ENCODE results near the gene IGFL1. TPM values are rescaled to one million over a fixed set of nuclear protein-coding genes. Genes with fewer than 3 reads are reported as not detected.
A peak's percentile ranks its signal among the peaks of the same experiment; 100 is the strongest.
"Not testable (repeated sequence)": the region's sequence is repeated elsewhere in the genome, so short reads cannot be mapped to it uniquely, and the experiment has no call there.

The IGFL1 gene
- total RNA-seq, 2 donors from 2014 or later = 4.8 TPM; not detected in 1

DNA sequence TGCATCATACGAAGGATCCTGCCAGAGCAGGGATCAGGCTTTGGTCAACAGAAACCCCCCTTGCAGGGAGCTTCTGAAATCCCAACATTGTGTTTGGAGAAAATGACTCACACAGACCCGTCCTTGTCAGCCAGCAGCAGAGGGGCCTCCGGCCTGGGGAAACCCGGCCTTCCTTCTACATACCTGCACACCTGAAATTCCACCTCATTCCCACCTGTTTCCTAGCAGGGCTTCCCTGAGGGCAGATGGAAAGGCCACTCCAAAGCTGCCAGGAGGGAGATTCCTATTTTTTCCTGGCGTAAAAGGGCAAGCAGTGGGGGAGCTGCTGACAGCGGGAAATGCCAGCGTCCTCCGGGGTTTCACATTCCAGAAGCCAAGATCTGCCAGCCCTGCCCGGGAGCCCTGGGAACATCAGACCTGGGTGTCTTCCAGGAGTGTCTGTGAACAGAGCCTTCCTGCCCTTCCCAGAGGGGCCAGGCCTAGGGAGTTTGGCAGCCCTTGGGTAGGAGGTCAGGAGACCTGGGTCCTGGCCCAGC is 3.0 kb upstream of the IGFL1 start:
- Histone ChIP-seq H3K27ac (no peak overlapping the region), H3K4me1 (replicated peaks) (no peaks in the 10 kb centered on the region), H3K27me3 (replicated peaks; ENCODE audit: insufficient read depth) (no peaks in the 10 kb centered on the region), H3K36me3 (no peaks in the 10 kb centered on the region), H3K9me3 (no peaks in the 10 kb centered on the region), H3K4me3 (no peak overlapping the region)
- WGBS = 29% methylated on average over 9 of the region's 9 CpGs
- intact Hi-C loops (cut with DNase I) = no loop called here
- DNase-seq (ENCODE audit: low spot score) = no peak
- TF ChIP-seq, protein P1, sequence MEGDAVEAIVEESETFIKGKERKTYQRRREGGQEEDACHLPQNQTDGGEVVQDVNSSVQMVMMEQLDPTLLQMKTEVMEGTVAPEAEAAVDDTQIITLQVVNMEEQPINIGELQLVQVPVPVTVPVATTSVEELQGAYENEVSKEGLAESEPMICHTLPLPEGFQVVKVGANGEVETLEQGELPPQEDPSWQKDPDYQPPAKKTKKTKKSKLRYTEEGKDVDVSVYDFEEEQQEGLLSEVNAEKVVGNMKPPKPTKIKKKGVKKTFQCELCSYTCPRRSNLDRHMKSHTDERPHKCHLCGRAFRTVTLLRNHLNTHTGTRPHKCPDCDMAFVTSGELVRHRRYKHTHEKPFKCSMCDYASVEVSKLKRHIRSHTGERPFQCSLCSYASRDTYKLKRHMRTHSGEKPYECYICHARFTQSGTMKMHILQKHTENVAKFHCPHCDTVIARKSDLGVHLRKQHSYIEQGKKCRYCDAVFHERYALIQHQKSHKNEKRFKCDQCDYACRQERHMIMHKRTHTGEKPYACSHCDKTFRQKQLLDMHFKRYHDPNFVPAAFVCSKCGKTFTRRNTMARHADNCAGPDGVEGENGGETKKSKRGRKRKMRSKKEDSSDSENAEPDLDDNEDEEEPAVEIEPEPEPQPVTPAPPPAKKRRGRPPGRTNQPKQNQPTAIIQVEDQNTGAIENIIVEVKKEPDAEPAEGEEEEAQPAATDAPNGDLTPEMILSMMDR (IDR thresholded peaks at IDR 0.05) = no peak
- TF ChIP-seq POLR2A (IDR thresholded peaks at IDR 0.05) (no peak), POLR2AphosphoS5 (IDR thresholded peaks at IDR 0.05) (no peak)

DNA sequence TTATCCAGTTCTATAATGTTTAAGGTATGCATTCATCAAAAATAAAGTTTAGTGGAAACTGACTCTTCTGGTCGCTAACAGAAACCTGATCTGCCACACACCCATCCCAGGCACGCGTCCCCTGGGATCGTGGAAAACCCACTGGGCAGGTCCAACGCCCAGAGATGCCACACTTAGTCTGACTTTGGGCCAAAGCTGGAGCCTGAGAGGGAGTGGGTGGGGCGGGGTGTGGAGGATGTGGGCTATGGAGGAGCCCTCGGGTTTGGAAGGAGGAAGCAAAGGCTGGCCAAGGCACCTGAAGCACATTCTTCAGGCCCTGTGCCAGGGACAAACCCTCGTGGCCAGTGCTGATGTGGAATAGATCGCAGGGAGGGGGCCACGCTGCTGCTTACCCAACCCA is 2.5 kb downstream of the IGFL1 start:
- Histone ChIP-seq H3K9me3 (no peaks in the 10 kb centered on the region), H3K27ac (no peak overlapping the region), H3K4me1 (replicated peaks) (no peaks in the 10 kb centered on the region), H3K4me3 (no peak overlapping the region), H3K27me3 (replicated peaks; ENCODE audit: insufficient read depth) (no peaks in the 10 kb centered on the region), H3K36me3 (no peaks in the 10 kb centered on the region)
- intact Hi-C loops (cut with DNase I) = no loop called here
- TF ChIP-seq POLR2A (IDR thresholded peaks at IDR 0.05) (no peak), POLR2AphosphoS5 (IDR thresholded peaks at IDR 0.05) (peak; percentile 14)
- peak; percentile 57 for DNase-seq (ENCODE audit: low spot score)
- 23% methylated on average over 10 of the region's 10 CpGs for WGBS

DNA sequence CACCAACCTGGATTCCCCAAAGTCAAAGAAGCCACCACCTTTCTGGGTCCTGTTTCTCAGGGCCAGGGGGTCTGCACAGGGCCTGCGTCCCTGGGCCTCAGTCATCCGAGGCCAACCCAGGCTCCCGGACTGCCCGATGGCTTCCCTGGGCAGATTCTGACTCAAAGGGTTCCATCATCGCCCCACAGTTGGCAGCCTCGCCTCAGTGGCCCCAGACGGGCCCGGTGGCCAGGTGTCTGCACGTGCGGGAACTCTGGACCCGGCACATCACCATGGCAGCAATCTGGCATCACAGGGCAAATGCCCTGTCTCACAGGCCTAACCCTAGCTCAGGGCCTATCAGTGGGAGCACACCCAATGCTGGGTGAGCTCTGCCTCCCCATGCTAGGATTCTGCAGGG is 2.9 kb downstream of the IGFL1 start:
- Histone ChIP-seq H3K9me3 (no peaks in the 10 kb centered on the region), H3K27ac (no peak overlapping the region), H3K4me3 (no peak overlapping the region), H3K27me3 (replicated peaks; ENCODE audit: insufficient read depth) (no peaks in the 10 kb centered on the region), H3K36me3 (no peaks in the 10 kb centered on the region), H3K4me1 (replicated peaks) (no peaks in the 10 kb centered on the region)
- no peak for DNase-seq (ENCODE audit: low spot score)
- intact Hi-C loops (cut with DNase I) = no loop called here
- TF ChIP-seq POLR2A (IDR thresholded peaks at IDR 0.05) = no peak
- no peak for TF ChIP-seq POLR2AphosphoS5 (IDR thresholded peaks at IDR 0.05)
- TF ChIP-seq, protein P1 (IDR thresholded peaks at IDR 0.05) = no peak
- WGBS = 90% methylated on average over 11 of the region's 11 CpGs

DNA sequence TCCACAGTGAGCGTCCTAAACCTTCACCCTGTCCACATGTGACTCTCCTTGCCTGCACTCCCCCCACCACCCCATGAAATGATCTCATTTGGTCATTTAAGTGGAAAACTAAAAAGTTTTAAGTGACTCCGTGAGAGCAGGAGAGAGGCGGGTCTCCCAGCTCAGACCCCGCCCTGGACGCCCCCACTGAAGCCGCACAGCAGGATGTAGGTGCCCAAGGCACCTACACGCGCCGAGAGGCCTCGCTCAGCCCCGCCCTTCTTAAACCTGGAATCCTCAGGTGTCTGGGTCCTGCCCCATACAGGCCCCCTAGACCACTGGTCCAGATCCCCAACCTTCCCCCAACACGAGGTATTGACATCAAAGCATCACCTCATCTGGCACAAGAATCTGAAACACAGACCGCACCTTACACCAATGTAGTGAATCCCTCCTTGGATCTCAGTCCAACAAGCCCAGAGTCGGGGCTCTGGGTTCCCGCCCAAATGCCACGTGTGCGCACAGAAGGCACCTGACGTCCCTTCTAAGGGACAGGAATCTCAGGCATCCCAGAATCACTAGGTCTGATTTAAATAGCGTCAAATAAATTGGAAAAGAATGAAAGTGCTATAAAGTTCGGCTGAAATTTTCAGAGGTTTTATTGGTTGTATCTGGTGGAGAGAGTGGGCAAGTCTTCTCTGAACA is 3.5 kb downstream of the IGFL1 start:
- Histone ChIP-seq H3K4me3 (no peak overlapping the region), H3K36me3 (no peaks in the 10 kb centered on the region), H3K27me3 (replicated peaks; ENCODE audit: insufficient read depth) (no peaks in the 10 kb centered on the region), H3K9me3 (no peaks in the 10 kb centered on the region), H3K27ac (no peak overlapping the region), H3K4me1 (replicated peaks) (no peaks in the 10 kb centered on the region)
- intact Hi-C loops (cut with DNase I) = no loop called here
- WGBS = 77% methylated on average over 20 of the region's 20 CpGs
- DNase-seq (ENCODE audit: low spot score) = no peak
- TF ChIP-seq POLR2A (IDR thresholded peaks at IDR 0.05) = no peak
- TF ChIP-seq, protein P1 (IDR thresholded peaks at IDR 0.05) = no peak
- TF ChIP-seq POLR2AphosphoS5 (IDR thresholded peaks at IDR 0.05) = no peak

DNA sequence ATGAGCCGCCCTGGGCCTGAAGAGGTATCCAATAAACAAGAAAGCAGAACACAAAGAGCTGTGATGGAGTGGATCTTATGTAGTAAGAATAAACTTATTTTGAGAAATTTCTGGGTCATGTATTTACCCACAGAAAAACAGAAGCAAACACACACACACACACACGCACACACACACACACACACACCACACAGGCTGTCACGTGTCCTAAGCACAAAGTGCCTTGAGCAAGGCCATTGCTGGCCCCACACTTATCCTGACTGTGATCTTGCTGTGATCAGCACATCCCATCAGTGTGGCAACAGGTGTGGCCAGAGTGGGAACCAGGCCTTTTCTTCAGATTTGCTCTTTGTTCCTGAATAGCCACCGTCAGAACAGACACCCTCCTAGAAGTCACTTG is 4.3 kb downstream of the IGFL1 start:
- WGBS = 70% methylated on average over 4 of the region's 4 CpGs
- H3K27me3 ChIP-seq (replicated peaks; ENCODE audit: insufficient read depth); H3K4me3 ChIP-seq; H3K9me3 ChIP-seq; H3K4me1 ChIP-seq (replicated peaks); intact Hi-C loops (cut with DNase I); H3K27ac ChIP-seq; DNase-seq (ENCODE audit: low spot score); H3K36me3 ChIP-seq: not testable (repeated sequence)

DNA sequence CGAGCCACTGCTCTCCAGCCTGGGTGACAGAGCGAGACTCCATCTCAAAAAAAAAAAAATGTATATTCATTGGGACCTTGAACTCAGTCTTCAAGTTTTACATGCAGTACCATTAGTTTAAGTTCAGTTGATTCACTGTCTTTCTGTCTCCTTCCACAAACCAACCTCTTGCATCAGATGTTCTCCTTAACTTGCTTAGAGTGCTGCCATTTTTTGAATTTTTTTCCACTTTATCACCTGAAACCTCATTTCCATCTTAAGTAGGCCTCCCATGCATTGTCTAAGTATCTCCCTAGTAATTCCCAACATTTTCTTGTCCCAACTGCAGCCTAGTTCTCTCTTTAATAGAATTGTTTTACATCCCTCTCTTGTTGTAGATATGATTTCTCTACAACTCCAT is 8.6 kb downstream of the IGFL1 start:
- H3K36me3 ChIP-seq; DNase-seq (ENCODE audit: low spot score); H3K4me3 ChIP-seq; H3K27me3 ChIP-seq (replicated peaks; ENCODE audit: insufficient read depth); H3K27ac ChIP-seq; intact Hi-C loops (cut with DNase I); H3K4me1 ChIP-seq (replicated peaks); H3K9me3 ChIP-seq: not testable (repeated sequence)
- WGBS = 96% methylated on average over 2 of the region's 2 CpGs

All from prostate gland (tissue), 2 donors.